AG20443 (cell line): ENCODE measurements around the gene C1orf94.

Experiments used
- DNase-seq: peaks from one replicate; pipeline ENCODE4 v3.0.0; 2012; ENCODE audit warnings: low spot score, mixed read lengths

C1orf94 gene, protein sequence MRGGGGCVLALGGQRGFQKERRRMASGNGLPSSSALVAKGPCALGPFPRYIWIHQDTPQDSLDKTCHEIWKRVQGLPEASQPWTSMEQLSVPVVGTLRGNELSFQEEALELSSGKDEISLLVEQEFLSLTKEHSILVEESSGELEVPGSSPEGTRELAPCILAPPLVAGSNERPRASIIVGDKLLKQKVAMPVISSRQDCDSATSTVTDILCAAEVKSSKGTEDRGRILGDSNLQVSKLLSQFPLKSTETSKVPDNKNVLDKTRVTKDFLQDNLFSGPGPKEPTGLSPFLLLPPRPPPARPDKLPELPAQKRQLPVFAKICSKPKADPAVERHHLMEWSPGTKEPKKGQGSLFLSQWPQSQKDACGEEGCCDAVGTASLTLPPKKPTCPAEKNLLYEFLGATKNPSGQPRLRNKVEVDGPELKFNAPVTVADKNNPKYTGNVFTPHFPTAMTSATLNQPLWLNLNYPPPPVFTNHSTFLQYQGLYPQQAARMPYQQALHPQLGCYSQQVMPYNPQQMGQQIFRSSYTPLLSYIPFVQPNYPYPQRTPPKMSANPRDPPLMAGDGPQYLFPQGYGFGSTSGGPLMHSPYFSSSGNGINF

DNA sequence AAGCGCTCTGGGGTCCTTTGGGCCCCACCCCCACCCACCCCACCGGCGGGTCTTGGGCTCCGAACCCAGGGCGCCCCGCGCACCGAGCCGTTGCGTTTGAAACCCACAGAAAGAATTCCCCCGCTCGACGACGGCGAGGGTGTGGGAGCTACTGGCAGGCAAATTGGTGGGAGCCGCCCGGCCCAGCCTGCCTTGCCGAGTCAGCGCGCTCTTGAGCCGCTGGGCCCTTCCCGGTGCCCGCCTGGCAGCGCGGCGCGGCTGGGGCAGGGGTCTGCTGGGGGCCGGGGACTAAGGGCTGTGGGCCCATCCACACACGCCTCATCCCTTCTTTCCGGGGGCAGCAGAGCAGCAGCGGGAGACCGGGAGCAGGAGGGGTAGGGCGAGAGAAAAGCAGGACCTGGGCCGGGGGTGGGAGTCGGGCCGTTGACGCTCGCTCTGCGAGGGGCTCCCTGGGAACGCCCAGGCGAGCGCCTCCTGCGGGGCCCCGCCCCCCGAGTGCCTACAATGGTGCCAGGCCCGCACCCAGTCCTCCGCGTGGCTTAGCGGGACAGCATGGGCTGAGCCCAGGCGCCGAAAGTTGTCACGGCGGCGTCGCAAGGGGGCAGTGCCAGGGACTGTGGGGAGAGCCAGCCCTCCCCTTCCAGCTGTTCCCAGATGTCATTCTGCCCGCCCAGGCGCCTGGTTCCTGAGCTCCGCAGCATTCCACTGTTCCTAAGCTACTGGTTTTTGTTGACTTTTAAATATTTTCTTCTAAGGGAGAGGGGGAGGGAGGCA lies at the start of gene C1orf94:
TSS of gene C1orf94 (plus strand) at position 78 of the 774 bp plus-strand sequence. CDS start 883 bp downstream, outside the sequence.
- DNase-seq = peak; percentile 44

DNA sequence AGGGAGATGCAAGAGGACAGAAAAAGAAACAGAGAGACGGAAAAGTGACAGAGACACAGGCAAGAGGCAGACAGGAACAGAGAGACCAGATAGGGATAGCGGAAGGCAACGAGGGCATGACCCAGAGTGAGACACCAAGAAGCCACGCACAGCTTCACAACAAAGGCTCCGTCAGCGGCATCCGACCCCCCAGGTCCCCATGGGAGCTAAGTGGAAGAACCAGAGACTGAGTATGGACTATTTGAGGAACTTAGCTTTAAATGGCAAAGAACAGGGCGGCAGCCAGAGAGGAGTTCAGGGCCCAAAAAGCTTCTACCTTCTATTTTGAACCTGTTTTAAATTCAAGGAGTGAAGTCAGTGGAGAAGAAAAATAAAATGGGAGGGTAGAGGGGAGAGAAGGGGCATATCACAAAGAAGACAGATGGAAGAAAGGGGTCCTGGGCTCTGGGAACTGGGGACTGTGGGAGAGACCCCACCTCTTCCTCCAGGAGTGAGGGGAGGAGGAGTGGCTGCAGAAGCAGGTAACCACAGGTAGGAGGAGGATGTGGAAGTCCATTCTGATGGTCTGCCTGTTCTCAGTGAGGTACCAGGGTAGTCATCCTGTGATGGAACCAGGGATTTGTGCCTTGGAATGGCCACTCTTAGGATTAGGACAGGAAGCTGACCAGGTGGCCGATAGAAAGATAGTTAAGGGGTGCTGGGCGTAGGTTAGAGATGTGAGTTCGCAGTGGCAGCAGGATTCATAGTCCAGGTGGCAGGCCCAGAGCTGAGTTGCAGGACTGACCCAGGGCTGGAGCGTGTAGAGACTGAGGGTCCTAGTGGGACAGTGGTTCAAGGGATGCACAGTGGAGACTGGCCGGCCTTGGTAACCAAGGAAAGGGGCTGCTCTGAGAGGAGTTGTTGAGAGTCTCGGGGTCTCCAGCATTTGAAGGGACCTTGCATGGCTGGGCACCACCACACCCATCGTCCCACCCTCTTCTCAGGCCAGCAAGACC lies 49.4 kb upstream of the C1orf94 start:
- no peak for DNase-seq

DNA sequence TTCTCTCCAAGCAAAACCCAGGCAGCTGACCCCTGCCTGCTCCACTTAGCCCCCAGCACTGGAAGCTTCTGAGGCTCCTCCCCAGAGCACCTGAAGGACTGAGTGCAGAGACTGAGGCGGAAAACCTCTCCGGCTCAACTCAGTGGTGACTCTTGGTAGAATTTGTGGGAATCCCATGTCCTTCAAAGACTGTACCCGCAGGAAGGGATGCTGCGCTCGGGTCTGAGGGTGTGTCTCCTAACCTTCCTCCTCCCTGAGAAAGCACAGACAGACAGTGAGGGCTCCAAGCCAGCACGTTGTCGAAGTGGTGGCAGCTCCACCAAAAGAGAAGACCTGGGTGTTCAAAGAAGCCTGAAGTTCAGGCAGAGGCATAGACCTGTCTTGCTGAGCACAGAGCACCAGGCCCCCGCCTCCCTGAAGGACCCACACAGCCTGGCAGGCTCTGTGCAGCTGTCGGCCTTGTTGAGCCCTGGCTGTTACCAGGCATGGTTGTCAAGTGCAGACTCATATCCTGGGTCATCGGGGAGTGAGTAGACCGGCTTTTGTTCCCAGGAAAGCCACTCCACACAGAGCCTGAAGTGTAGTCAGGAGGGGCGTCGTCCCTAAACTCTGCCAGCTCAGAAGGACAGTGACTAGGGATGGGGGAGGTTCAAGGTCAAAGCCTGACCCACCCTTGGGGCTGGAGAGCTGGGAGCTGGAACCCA lies 48.4 kb upstream of the C1orf94 start:
- peak; percentile 39 for DNase-seq

DNA sequence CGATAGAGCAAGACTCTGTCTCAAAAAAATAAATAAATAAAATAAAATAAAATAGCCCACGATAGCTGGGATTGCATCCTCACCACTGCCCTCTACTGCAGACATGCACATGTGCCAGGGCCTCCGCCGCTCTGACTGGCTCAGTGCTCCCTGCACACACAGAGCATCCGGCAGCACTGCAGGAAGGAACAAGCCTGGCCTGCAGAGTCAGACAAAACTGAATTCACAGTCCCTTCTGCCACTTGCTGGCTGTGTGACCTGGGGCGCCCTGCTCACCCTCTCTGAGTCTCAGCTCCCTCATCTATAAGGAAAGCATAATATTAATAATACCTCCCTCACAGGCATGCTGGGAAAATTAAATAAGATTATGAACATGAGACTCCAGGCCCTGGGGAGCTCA lies 47.1 kb upstream of the C1orf94 start:
- DNase-seq = no peak

DNA sequence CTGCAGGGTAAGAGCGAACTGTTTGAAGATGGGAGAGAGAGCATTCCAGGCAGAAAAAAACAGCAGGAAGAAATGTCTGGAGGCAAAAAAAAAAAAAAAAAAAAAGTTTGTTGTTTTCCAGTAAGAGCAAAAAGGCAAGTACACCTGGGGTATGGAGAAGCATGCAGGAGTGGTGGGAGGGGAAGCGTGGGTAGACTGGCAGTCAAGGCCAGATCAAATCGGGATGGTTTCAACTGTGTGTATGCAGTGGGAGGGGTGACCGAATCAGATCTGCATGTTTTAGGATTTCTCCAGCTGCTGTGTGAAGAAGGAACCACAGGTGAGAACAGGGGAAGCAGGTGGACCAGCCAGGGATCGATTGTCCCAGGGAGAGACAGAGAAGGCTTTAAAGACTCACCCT lies 46.4 kb upstream of the C1orf94 start:
- no peak for DNase-seq

DNA sequence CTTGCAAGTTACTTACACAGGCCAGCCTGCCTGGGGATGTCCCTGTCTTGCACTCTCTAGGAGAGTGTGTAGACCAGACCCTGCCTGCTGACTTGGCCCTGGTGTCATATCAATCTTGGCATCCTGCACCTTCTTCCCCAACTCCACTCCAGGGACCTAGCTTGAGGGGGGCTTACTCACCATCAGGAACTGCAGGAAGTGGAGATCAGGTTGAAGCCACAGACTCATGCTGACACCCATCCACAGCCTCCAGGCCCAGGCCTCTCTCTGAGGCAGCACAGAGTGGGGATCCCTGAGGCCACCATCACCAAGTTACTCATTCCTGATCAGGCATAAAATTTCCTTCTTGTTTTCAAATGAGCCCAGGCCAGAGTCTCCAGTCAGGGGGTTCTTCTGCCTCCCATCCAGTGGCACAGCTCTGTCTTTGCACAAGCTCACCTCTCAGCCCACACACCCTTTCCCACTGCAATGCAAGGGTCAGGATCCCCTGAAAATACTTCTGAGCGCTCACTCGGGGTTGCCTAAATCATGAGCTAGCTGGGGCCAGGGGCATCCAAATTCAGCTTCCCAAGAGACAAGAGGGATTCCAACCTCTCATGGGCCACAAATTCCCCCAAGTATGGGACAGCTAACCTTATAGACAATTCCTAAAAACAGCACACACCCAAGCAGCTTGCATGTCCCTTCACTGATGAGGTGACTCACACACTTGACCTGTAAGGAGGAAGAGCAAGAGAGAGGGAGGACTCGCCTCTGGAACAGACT lies 45.1 kb upstream of the C1orf94 start:
- no peak for DNase-seq

DNA sequence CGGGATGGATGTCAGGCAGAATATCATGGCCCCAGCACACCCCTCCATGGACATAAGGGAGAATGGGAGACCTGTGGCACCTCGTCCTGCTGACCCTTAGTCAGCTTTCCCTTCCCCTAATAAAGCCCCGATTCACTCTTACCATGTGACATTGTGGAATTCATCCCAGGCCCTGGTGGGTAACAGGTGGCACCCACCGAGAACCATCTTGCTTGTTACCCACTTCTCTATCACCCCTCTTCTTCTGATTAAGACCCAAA lies 44.6 kb upstream of the C1orf94 start:
- no peak for DNase-seq

DNA sequence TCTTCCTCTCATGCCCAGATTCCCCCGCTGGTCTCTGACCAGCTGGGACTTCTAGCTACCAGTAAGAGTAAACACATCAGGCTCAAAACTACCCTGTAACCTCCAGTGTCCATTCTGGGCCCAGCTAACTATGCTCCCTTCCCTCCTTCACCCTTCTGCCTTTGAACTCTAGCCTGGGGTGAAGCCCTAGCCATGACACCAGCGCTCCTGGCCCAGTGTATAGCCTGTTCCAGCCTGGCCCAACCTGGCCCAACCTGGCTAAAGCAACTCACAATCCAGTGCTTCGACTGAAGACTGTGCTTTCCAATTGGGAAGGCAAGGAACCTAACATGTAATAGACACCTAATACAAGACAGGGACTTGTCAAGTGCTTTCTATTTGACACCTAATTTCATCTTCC lies 39.3 kb upstream of the C1orf94 start:
- DNase-seq = no peak

DNA sequence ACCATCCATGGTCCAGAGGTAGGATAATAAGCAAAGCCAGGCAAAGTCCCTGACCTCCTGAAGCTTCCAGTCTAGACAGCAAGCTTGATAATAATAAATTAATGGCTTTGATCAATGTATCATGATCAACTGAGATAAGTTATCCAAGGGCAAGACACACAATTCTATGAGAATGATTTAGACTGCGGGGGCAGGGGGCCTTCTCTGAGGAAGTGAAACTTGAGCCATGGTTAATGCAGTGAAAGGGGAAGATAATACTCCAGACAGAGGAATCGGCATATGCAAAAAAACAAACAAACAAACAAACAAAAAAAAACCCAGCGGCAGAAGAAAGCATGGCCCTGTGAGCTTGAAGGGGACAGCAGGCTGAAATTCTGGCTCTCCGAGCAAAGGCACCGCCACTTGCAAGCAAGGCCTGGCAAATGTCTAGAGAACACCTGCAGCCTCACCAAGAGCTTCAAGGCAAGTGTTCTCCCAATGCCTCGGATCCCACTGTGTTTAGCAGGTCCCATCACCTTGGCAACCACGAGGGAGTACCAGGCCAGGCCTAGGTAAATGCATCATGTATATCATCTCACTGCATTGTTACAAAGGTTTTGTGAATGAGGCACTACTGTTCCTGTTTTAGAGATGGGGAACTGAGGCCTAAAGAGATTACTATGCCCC lies 36.6 kb upstream of the C1orf94 start:
- DNase-seq = no peak

DNA sequence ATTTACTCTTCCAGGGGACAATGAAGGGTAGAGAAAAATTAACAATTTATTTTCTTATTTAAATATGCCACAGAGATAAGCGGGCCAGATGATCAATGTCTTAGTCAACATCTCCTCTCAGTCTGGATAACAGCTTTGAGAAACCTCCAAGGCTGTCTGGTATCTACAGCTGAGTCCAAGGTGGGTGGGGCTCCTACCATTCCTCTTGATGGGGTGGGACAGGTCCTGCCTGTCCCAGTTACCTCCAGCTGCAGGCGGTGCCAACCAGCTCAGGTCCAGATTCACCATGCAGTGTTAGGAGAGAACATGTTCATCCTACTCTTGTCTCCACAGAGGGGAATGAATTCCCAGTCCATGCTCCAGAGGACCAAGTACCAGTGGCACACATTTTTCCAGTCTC lies 32.7 kb upstream of the C1orf94 start:
- DNase-seq = no peak

DNA sequence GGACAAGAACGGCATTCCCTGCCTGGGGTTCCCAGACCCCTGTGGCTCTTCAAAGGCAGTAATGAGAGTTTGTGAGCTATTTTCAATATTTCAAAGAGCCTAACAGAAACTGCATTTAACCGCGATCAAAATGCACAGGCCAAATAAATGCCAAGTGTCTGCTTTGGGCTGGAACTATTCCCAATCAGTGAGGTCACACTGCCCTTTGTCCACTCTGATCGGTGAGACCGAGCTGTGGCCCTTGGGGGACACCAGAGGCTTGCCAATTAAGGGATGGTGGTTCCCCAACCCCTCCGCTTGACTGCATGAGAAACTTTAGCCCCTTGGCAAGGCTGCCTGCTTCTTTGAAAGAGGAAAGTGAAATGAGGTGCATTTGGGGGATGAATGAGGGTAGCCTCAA lies 31.9 kb upstream of the C1orf94 start:
- DNase-seq = no peak

DNA sequence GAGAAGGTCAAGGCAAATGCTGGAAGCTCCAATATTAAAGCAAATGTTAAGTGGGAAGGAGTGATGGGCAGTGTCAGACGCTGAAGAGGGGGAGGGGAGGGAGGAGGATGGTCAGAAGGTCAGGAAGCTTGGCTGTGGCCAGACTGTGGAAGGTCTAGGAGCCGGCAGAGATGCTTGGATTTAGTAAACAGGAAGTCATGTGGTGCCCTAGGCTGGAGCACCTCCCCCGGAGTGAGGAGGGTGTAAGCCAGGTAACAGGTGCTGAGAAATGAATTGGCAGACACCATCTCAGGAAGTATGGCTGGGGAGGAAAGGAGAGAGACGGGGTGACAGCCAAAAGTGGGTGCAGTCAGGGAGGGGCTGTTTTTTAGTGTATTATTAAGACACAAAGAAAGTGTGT lies 29.4 kb upstream of the C1orf94 start:
- DNase-seq = no peak

DNA sequence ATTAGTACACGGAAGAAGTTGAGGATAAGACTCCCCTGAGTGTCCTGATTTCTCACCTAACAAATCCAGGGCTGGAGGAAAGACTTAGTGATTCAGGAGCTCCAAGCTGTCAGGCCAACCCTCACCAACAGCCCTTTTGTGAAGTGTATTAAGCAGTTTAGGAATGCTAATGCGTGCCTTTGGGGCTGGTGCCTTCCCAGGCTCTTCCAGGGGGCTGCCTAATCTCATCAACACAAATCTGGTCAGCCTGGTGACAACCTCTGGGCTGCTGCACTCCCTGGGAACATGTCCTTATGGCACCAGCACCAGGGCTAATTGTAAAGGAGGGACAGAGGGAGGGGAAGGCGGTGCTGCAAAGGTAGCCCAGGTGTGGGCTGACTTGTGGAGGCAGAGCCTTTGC lies 27.2 kb upstream of the C1orf94 start:
- no peak for DNase-seq

DNA sequence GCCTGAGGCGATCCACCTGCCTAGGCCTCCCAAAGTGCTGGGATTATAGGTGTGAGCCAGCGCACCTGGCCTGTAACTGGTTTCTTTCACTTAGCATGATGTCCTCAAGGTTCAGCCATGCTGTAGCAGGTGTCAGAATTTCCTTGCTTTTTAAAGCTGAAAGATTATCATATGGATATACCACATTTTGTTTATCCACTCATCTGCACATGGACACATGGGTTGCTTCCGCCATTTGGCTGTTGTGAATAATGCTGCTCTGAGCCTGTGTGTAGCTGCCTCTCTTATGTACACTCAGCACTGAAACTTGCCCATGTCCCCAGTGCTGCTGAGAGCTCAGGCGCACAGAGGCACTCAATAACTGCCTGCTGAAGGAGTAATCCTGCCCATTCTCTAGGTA lies 23.5 kb upstream of the C1orf94 start:
- no peak for DNase-seq

DNA sequence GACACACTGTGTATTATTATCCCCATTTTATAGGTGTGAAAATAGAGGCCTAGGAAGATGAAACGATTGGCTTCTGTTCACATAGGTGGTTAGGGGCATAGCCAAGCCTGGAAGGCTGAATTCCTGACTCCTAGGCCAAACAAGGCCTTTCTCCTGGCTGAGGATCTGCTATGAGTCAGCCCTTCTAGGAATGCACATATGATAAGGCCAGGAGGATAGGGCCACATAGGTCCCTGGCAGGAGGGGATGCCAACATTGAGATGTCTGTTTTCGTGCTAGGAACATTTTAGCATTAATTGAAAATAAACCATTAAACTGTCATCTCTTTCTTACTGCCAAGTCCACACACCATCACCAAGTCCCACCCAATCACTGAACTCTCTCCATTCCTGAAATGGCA lies 20.8 kb upstream of the C1orf94 start:
- peak; percentile 50 for DNase-seq

DNA sequence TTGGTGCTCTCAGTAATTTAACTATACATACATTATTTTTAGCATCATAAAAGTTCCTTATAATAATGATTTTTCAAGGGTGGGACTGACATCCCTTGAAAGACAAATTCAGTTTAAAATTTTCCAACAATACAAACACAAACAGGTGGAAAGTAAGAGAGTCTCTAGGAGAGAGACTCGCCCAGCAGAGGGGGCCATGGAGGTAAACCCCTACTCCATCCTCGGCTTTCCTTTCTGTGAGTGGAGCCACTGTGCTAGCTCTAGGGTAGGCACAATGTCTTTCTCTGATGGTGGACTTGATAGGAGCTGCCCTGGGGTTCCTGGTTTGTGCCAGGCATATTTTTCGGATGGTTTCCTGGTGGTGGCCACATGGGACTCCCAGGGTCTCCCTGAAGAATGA lies 20.0 kb upstream of the C1orf94 start:
- DNase-seq = no peak

DNA sequence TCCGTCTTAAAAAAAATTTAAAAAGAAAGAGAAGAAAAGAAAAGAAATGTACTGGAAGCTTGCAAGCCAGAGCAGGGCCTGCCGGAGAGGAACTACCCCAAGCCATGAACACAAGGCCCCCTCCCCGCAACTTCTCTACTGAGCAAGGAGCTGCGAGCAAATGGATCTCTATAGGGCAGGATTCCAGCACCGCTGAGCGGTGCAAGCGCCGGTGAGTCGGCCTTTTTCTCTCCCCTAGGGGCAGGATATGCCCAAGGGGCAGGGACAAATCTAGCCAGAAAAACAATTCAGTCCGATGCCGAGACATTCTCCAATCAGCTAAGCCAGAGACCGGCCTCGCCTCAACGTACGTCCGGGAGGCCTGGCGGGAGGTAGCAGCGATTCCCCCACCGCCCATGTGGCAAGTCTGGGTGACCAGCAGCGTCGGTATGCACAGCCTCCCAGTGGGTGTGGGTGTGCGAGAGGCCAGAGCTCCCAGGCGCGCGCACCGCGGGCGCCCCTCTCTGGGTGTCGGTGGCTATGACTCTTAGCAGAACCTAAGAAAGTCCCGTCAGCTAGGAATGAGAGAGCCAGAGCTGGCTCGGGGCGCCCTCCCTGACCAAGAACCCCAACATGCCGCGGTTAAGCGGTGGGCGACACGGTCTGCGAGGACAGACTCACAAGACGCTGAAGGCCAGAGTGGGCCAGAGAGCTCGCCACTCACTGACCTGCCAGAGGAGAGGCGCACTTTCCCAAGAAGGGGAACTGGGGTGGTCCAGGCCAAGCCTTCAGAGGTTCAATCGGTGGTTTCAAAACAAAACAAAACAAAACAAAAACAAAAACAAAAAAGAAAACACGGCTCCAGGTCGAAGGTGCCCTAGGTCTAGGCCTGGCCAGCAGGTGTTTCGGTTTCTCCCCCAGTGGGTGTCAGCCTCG lies 13.6 kb upstream of the C1orf94 start:
- peak; percentile 96 for DNase-seq

DNA sequence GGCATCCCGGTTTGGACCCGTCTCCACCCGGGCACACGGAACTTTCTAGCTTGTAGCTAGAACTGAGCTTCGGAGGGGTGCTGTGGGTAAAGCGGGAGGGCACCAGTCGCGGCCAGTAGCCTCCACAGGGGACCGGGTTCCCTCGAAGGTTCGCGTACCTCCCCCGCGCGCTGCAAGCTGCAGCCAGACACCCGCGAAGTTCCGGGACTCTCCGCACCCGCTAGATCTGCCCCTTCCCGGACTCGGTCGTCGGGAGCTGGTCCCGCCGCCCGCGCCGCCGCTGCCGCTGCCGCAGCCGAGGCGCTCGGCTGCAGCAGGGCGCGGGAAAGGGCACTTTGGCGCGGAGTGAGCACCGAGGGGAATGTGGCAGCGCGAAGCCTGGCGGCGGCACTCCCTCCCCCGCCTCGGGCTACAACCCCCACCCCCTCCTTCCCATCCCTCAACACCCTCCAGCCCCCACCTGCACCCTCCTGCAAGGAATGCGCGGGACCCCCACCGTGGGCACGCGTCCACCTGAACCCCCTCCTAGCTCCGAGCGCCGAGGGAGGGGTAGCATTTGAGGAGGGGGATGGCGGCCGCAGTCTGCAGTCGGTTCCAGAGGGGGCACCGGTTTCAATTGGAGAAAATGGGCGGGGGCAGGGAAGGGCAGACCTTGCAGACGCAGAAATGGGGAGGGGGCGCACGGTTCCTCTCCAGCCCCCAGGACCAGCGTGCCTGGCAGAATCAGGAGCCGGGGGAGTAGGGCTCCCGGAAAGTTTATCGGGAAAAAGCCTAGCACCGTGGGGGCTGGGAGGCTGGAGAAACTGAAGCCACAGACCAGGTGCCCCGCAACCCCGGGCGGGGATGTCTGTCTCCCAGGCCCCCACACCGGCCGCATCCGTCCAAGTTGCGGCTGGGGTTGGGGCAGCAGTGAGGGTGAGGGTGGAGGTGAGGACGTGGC lies 12.6 kb upstream of the C1orf94 start:
- DNase-seq = peak; percentile 41
